HepG2 (cell line): ENCODE results near the gene DPH2. TPM values are rescaled to one million over a fixed set of nuclear protein-coding genes. Genes with fewer than 3 reads are reported as not detected.
A peak's percentile ranks its signal among the peaks of the same experiment; 100 is the strongest.

Experiments
- CCAR2 ChIP-seq: fragments of 200-400 bp; formaldehyde crosslinking; optimal IDR thresholded peaks from 2 replicates; pipeline ENCODE3; 2018; ENCODE audit warnings: low read depth, mild to moderate bottlenecking, low read length, moderate library complexity
- FOSL2 ChIP-seq: sonication (generic); formaldehyde crosslinking; IDR thresholded peaks from 2 replicates; pipeline ENCODE4 v1.4.0; 2020; ENCODE audit warnings: missing genetic modification reagents
- HOXA9 ChIP-seq: sonication (generic); formaldehyde crosslinking; IDR thresholded peaks from 2 replicates; pipeline ENCODE4 v1.8.1; 2022; ENCODE audit warnings: missing genetic modification reagents, mild to moderate bottlenecking, moderate library complexity, borderline replicate concordance
- IRX3 ChIP-seq: sonication (generic); formaldehyde crosslinking; IDR thresholded peaks from 2 replicates; pipeline ENCODE4 v1.8.1; 2023; ENCODE audit warnings: mild to moderate bottlenecking, low read depth, missing genetic modification reagents, borderline replicate concordance
- MXD4 ChIP-seq: IDR thresholded peaks from 2 replicates; pipeline ENCODE4 v1.6.1; 2016; ENCODE audit warnings: mild to moderate bottlenecking, missing biosample characterization, missing genetic modification reagents
- NR1H2 ChIP-seq: sonication (generic); formaldehyde crosslinking; IDR thresholded peaks from 2 replicates; pipeline ENCODE4 v1.8.1; 2022; ENCODE audit warnings: low read depth, missing genetic modification reagents, borderline replicate concordance
- RBFOX2 ChIP-seq: fragments of 200-400 bp; formaldehyde crosslinking; IDR thresholded peaks from 2 replicates; pipeline ENCODE4 v1.6.1; 2017; ENCODE audit warnings: low read depth, mild to moderate bottlenecking, low read length
- SRSF1 ChIP-seq: fragments of 200-400 bp; formaldehyde crosslinking; optimal IDR thresholded peaks from 2 replicates; pipeline ENCODE3; 2017; ENCODE audit warnings: mild to moderate bottlenecking, low read depth, low read length, moderate library complexity
- YEATS2 ChIP-seq: sonication (generic); formaldehyde crosslinking; IDR thresholded peaks from 2 replicates; pipeline ENCODE4 v1.4.0; 2020; ENCODE audit warnings: missing genetic modification reagents, borderline replicate concordance
- ZC3H4 ChIP-seq: sonication (generic); formaldehyde crosslinking; IDR thresholded peaks from 2 replicates; pipeline ENCODE4 v1.4.0; 2020; ENCODE audit warnings: missing genetic modification reagents, borderline replicate concordance
- ZNF17 ChIP-seq: sonication (generic); formaldehyde crosslinking; IDR thresholded peaks from 2 replicates; pipeline ENCODE4 v1.5.0; 2020; ENCODE audit warnings: mild to moderate bottlenecking, missing genetic modification reagents
- ZNF572 ChIP-seq: sonication (generic); formaldehyde crosslinking; IDR thresholded peaks from 2 replicates; pipeline ENCODE4 v1.5.1; 2020; ENCODE audit warnings: mild to moderate bottlenecking, missing genetic modification reagents
- ZNF619 ChIP-seq: sonication (generic); formaldehyde crosslinking; IDR thresholded peaks from 2 replicates; pipeline ENCODE4 v1.4.0; 2020; ENCODE audit warnings: mild to moderate bottlenecking, missing genetic modification reagents
- ZNF773 ChIP-seq: sonication (generic); formaldehyde crosslinking; IDR thresholded peaks from 2 replicates; pipeline ENCODE4 v1.4.0; 2020; ENCODE audit warnings: missing genetic modification reagents, borderline replicate concordance
- ZSCAN20 ChIP-seq: sonication (generic); formaldehyde crosslinking; IDR thresholded peaks from 2 replicates; pipeline ENCODE4 v1.4.0; 2020; ENCODE audit warnings: missing genetic modification reagents, mild to moderate bottlenecking, borderline replicate concordance
- polyA plus RNA-seq, 8 experiments: library from polyadenylated mRNA; depleted of rRNA in 3 of 8; stranded (reverse) in 7 of 8; unstranded in 1 of 8; fragments of >200 nt; fragmentation: Illumina TruSeq in 4 of 8; extraction: Trizol in 4 of 8; gene quantifications; 2 replicates each; pipeline versions ENCODE4 v1.2.1 to v1.2.3, GENCODE V29; 2011 to 2016; ENCODE audit warnings: low read depth in 4 of 8, missing spikeins in 1 of 8, mixed read lengths in 1 of 8; ENCODE audit not compliant: insufficient read depth in 1 of 8
- total RNA-seq, 5 experiments: library from RNA; depleted of rRNA; stranded (reverse); fragments of >200 nt; fragmentation: Illumina TruSeq; extraction: Trizol; gene quantifications; 2 replicates each; pipeline ENCODE4 v1.2.3, GENCODE V29; 2016; ENCODE audit warnings: low read depth in 1 of 5
- TF ChIP-seq, protein P1 (sequence below): sonication (generic); formaldehyde crosslinking; conservative IDR thresholded peaks from 2 replicates; pipeline ENCODE4 v1.8.0; 2022; ENCODE audit warnings: mild to moderate bottlenecking, moderate library complexity, missing genetic modification reagents
- TF ChIP-seq, protein P2 (sequence below): sonication (generic); formaldehyde crosslinking; conservative IDR thresholded peaks from 2 replicates; pipeline ENCODE4 v1.4.0; 2020; ENCODE audit warnings: mild to moderate bottlenecking, missing genetic modification reagents, moderate library complexity
- TF ChIP-seq, protein P3 (sequence below): IDR thresholded peaks from 2 replicates; pipeline ENCODE4 v1.6.1; 2016
- TF ChIP-seq, protein P4 (sequence below): IDR thresholded peaks from 2 replicates; pipeline ENCODE4 v1.6.1; 2018; ENCODE audit warnings: missing genetic modification reagents
- TF ChIP-seq, protein P5 (sequence below): sonication (generic); formaldehyde crosslinking; IDR thresholded peaks from 2 replicates; pipeline ENCODE4 v1.5.1; 2020; ENCODE audit warnings: missing genetic modification reagents, mild to moderate bottlenecking, borderline replicate concordance

Gene DPH2
- total and polyA plus RNA-seq, 2 of the 13 experiments (the other 11 are each of a cell fraction or from before 2014, with no cell fraction given) = 32.2 to 38.3 TPM

DNA sequence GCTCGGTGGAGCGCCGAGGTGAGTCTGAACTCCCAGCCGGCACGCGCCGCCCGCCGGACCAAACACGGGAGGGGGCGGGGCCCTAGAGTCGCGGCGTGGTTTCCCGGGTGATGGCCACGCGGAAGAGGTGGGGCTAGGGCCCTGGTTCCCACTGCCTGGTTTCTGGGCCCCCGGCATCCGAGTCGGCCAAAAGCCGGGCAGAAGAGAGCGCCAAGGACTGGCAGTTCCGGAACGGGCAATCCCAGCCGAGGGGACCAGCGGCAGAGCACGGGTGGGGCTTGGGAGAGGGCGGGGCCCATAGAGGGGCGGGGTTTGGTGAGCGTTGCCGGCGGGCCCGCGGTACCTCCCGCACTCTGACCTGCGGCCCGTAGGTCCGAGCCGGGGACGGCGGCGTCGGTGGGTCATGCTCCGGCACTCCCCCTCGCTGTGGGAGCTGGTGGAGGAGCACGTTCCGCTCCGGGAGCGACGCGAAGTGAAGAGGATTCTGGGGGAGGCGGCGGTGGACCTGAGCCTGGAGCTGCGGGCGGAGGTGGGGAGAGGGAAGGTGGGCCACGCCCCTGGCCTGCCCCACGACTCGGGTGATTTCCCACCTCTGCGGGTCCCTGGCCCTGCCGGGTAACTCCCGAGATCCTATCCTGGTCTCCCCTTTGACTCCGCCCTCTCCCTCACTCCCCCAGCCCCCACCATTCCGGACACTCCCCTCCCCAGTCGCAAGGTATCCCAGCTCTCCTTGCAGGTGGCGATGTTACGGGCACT lies 21.8 kb downstream of the DPH2 start, which contains the start of gene CCDC24 (continued):
- no peak for TF ChIP-seq ZC3H4
- no peak for TF ChIP-seq IRX3 (CRISPR knock-in tag)
- no peak for TF ChIP-seq ZSCAN20 (CRISPR knock-in tag)
- TF ChIP-seq FOSL2 (CRISPR knock-in tag) = 0 out of 2 replicates have a peak, but pooled peaks have one; percentile 14
- TF ChIP-seq RBFOX2 = no peak; the same call in 1 of the 2 replicates
- TF ChIP-seq YEATS2 (CRISPR knock-in tag) = peak; percentile 19; the same call in 1 of the 2 replicates
- TF ChIP-seq, protein P1, sequence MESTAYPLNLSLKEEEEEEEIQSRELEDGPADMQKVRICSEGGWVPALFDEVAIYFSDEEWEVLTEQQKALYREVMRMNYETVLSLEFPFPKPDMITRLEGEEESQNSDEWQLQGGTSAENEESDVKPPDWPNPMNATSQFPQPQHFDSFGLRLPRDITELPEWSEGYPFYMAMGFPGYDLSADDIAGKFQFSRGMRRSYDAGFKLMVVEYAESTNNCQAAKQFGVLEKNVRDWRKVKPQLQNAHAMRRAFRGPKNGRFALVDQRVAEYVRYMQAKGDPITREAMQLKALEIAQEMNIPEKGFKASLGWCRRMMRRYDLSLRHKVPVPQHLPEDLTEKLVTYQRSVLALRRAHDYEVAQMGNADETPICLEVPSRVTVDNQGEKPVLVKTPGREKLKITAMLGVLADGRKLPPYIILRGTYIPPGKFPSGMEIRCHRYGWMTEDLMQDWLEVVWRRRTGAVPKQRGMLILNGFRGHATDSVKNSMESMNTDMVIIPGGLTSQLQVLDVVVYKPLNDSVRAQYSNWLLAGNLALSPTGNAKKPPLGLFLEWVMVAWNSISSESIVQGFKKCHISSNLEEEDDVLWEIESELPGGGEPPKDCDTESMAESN (CRISPR knock-in tag) = peak; percentile 67; the same call in 1 of the 2 replicates
- TF ChIP-seq NR1H2 (CRISPR knock-in tag) = no peak
- TF ChIP-seq ZNF619 (CRISPR knock-in tag) = no peak
- TF ChIP-seq, protein P2, sequence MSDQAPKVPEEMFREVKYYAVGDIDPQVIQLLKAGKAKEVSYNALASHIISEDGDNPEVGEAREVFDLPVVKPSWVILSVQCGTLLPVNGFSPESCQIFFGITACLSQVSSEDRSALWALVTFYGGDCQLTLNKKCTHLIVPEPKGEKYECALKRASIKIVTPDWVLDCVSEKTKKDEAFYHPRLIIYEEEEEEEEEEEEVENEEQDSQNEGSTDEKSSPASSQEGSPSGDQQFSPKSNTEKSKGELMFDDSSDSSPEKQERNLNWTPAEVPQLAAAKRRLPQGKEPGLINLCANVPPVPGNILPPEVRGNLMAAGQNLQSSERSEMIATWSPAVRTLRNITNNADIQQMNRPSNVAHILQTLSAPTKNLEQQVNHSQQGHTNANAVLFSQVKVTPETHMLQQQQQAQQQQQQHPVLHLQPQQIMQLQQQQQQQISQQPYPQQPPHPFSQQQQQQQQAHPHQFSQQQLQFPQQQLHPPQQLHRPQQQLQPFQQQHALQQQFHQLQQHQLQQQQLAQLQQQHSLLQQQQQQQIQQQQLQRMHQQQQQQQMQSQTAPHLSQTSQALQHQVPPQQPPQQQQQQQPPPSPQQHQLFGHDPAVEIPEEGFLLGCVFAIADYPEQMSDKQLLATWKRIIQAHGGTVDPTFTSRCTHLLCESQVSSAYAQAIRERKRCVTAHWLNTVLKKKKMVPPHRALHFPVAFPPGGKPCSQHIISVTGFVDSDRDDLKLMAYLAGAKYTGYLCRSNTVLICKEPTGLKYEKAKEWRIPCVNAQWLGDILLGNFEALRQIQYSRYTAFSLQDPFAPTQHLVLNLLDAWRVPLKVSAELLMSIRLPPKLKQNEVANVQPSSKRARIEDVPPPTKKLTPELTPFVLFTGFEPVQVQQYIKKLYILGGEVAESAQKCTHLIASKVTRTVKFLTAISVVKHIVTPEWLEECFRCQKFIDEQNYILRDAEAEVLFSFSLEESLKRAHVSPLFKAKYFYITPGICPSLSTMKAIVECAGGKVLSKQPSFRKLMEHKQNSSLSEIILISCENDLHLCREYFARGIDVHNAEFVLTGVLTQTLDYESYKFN (CRISPR knock-in tag) = peak; percentile 58
- TF ChIP-seq, protein P3, sequence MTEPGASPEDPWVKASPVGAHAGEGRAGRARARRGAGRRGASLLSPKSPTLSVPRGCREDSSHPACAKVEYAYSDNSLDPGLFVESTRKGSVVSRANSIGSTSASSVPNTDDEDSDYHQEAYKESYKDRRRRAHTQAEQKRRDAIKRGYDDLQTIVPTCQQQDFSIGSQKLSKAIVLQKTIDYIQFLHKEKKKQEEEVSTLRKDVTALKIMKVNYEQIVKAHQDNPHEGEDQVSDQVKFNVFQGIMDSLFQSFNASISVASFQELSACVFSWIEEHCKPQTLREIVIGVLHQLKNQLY (CRISPR knock-in tag) = 0 out of 2 replicates have a peak, but pooled peaks have one; percentile 52
- peak; percentile 69 for TF ChIP-seq MXD4 (CRISPR knock-in tag)
- TF ChIP-seq, protein P4, sequence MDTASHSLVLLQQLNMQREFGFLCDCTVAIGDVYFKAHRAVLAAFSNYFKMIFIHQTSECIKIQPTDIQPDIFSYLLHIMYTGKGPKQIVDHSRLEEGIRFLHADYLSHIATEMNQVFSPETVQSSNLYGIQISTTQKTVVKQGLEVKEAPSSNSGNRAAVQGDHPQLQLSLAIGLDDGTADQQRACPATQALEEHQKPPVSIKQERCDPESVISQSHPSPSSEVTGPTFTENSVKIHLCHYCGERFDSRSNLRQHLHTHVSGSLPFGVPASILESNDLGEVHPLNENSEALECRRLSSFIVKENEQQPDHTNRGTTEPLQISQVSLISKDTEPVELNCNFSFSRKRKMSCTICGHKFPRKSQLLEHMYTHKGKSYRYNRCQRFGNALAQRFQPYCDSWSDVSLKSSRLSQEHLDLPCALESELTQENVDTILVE (CRISPR knock-in tag) = peak; percentile 20; the same call in 1 of the 2 replicates
- no peak for TF ChIP-seq SRSF1
- peak; percentile 66; the same call in 1 of the 2 replicates for TF ChIP-seq ZNF572 (CRISPR knock-in tag)
- TF ChIP-seq HOXA9 (CRISPR knock-in tag) = no peak
- TF ChIP-seq ZNF773 (CRISPR knock-in tag) = no peak
- TF ChIP-seq ZNF17 = no peak
- no peak for TF ChIP-seq CCAR2
- TF ChIP-seq, protein P5, sequence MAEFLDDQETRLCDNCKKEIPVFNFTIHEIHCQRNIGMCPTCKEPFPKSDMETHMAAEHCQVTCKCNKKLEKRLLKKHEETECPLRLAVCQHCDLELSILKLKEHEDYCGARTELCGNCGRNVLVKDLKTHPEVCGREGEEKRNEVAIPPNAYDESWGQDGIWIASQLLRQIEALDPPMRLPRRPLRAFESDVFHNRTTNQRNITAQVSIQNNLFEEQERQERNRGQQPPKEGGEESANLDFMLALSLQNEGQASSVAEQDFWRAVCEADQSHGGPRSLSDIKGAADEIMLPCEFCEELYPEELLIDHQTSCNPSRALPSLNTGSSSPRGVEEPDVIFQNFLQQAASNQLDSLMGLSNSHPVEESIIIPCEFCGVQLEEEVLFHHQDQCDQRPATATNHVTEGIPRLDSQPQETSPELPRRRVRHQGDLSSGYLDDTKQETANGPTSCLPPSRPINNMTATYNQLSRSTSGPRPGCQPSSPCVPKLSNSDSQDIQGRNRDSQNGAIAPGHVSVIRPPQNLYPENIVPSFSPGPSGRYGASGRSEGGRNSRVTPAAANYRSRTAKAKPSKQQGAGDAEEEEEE (CRISPR knock-in tag) = no peak
